Stimulated activated CD8-positive, alpha-beta memory T cell treated with anti-CD3 and anti-CD28 coated beads, Interleukin-4, amount 100 ng/mL, for 1 hour (primary cell): ENCODE measurements around the gene KLHL11.

ENCODE experiments used
- DNase-seq, 2 donors: peaks; one replicate each; pipeline ENCODE4 v3.0.0-alpha.2; 2020; ENCODE audit warnings: low read depth in 2 of 2, low spot score in 1 of 2

KLHL11 gene

DNA sequence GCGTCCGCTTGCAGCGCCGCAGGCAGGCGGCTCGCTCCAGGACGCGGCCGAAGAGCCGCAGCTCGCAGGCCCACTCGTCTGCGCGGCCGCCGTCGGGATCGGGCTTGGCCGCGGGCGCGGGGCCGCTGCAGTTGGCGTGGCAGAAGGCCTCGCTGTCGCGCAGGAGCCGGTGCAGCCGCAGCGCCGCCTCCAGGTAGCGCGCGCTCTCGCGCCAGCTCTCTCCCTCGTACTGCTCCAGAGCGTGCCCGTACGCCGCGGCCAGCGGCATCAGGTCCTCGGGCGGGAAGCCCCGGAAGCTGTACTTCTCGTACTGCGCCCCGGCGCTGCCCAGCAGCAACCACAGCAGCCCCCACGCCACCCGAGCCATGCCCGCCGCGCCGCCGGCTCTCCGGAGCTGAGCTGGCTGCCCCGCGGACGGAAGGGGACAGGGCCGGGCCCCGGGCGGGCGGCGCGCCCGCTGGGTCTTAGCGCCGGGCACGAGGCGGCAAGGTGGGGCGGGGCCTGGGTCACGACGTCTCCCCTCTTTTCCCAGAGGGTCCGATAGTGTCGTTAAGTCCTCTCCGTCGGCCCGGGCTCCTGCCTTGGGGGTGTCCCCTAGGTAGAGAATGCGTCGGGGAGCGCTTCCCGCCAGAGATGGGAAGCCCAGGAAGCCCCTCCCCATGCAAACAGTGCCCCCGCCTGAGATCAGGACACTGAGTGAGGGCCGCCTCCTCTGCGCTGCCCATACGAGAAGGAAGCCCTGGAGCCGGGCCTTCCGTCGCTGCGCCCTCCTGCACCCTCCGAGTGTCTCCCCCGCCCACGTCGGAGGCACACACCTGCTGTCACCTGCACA, 53.5 kb downstream of the KLHL11 start, which contains the start of gene P3H4:
P3H4 (minus strand) TSS at position 401 of the 832 bp plus-strand sequence; CDS start at position 367, 34 bp downstream.
- DNase-seq = peak; percentile 28 to 52

- no peak for DNase-seq
Measured at GRCh38 chr17:41810659-41811548, 54.3 kb downstream of the KLHL11 start.

- DNase-seq = no peak
Measured at GRCh38 chr17:41806685-41807445, 58.4 kb downstream of the KLHL11 start.
